WI38 (cell line): Measurements from ENCODE around the gene REPIN1.
A peak's percentile ranks its signal among the peaks of the same experiment; 100 is the strongest.

Experiments used
- H3K4me3 ChIP-seq: 2 replicates; pipeline ENCODE4 v1.5.1; 2011; ENCODE audit warnings: low read depth, mild to moderate bottlenecking, control low read depth, low read length
- CTCF ChIP-seq: IDR thresholded peaks from 2 replicates; pipeline ENCODE4 v1.5.1; 2012; ENCODE audit warnings: low read depth, mild to moderate bottlenecking, control low read depth, low read length

The REPIN1 gene

GRCh38 chr7:150368096-150368883 lies at the start of gene REPIN1:
TSS of gene REPIN1 (plus strand) at chr7:150368822. CDS start at chr7:150369712, 890 bp downstream.
- TF ChIP-seq CTCF, result no peak

GRCh38 chr7:150321788-150322113 lies 46.9 kb upstream of the REPIN1 start:
- TF ChIP-seq CTCF, result no peak
- no peak overlapping the region for H3K4me3 ChIP-seq

More at GRCh38 chr7:150368096-150368883, at the start of gene REPIN1:
- peak within 1 kb of the TSS; percentile 80 for H3K4me3 ChIP-seq

GRCh38 chr7:150322114-150322832 lies 46.3 kb upstream of the REPIN1 start:
- no peak overlapping the region for H3K4me3 ChIP-seq

GRCh38 chr7:150322833-150323681 lies 45.6 kb upstream of the REPIN1 start, which contains the start of the genes ACTR3C and LRRC61:
TSS of gene ACTR3C (minus strand) at chr7:150323545. CDS start at chr7:150295296, 28,249 bp downstream.
TSS of gene LRRC61 (plus strand) at chr7:150323355. CDS start at chr7:150336862, 13,507 bp downstream.
- no peak for TF ChIP-seq CTCF
- no peak within 1 kb of the TSS for H3K4me3 ChIP-seq

More at GRCh38 chr7:150322114-150322832, 46.3 kb upstream of the REPIN1 start:
- TF ChIP-seq CTCF, result no peak

GRCh38 chr7:150323682-150324372 lies 44.8 kb upstream of the REPIN1 start:
- no peak overlapping the region for H3K4me3 ChIP-seq
- TF ChIP-seq CTCF, result no peak

GRCh38 chr7:150324373-150324961 lies 44.2 kb upstream of the REPIN1 start:
- TF ChIP-seq CTCF, result no peak
- H3K4me3 ChIP-seq, result no peak overlapping the region
